Lower leg skin (tissue), 3 donors: ENCODE measurements around the gene FBRS.

ENCODE experiments used
- POLR2A ChIP-seq, 2 donors: fragments of 450-650 bp; IDR thresholded peaks; one replicate each; pipeline ENCODE4 v1.6.1; 2016 to 2017; ENCODE audit warnings: antibody characterized with exemption in 2 of 2, mild to moderate bottlenecking in 1 of 2, moderate library complexity in 1 of 2
- TF ChIP-seq, protein P1 (sequence below), 3 donors: fragments of 450-650 bp; IDR thresholded peaks; one replicate each; pipeline ENCODE4 v1.5.1; 2016; ENCODE audit warnings: antibody characterized with exemption in 3 of 3, mild to moderate bottlenecking in 3 of 3, moderate library complexity in 2 of 3

DNA sequence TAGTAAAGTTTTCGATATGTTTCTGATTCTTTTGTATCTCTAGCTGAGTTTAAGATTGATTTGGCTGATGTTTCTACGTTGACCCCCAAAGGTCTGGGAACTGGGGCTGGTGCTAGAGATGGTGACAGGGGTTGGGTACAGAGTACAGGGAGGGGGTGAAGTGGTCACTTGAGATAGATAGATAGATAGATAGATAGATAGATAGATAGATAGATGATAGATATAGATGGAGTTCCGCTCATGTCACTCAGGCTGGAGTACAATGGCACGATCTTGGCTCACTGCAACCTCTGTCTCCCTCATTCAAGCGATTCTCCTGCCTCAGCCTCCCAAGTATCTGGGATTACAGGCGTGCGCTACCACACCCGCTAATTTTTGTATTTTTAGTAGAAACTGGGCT lies 1.8 kb upstream of the FBRS start:
- no peak for TF ChIP-seq POLR2A (IDR thresholded peaks at IDR 0.05)
- TF ChIP-seq, protein P1, sequence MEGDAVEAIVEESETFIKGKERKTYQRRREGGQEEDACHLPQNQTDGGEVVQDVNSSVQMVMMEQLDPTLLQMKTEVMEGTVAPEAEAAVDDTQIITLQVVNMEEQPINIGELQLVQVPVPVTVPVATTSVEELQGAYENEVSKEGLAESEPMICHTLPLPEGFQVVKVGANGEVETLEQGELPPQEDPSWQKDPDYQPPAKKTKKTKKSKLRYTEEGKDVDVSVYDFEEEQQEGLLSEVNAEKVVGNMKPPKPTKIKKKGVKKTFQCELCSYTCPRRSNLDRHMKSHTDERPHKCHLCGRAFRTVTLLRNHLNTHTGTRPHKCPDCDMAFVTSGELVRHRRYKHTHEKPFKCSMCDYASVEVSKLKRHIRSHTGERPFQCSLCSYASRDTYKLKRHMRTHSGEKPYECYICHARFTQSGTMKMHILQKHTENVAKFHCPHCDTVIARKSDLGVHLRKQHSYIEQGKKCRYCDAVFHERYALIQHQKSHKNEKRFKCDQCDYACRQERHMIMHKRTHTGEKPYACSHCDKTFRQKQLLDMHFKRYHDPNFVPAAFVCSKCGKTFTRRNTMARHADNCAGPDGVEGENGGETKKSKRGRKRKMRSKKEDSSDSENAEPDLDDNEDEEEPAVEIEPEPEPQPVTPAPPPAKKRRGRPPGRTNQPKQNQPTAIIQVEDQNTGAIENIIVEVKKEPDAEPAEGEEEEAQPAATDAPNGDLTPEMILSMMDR (IDR thresholded peaks at IDR 0.05) = no peak
